Upper lobe of left lung (tissue), 6 donors: ENCODE results near the gene SMAD2. TPM values are rescaled to one million over a fixed set of nuclear protein-coding genes. Genes with fewer than 3 reads are reported as not detected.

Source experiments
- ATAC-seq, 2 donors: fragments of 200-7000 bp; cut with Tn5 transposase; one replicate each; pipeline ENCODE4 v1.9.1; 2022; ENCODE audit warnings: mild to moderate bottlenecking in 2 of 2, moderate library complexity in 2 of 2; ENCODE audit not compliant: low FRiP score in 2 of 2
- DNase-seq, 2 donors: peaks; one replicate each; pipeline ENCODE4 v3.0.0-alpha.2; 2019 to 2020
- H3K27ac ChIP-seq, 4 donors: fragments of 200-600 bp; sonication (generic); one replicate each; pipeline ENCODE4 v1.5.1; 2016 to 2019
- H3K27me3 ChIP-seq, 4 donors: fragments of 200-600 bp; sonication (generic); one replicate each; pipeline ENCODE4 v1.5.1; 2017 to 2019
- H3K36me3 ChIP-seq, 4 donors: fragments of 200-600 bp; sonication (generic); one replicate each; pipeline ENCODE4 v1.5.1; 2016 to 2019
- H3K4me1 ChIP-seq, 4 donors: fragments of 200-600 bp; sonication (generic); one replicate each; pipeline ENCODE4 v1.5.1; 2018 to 2019
- H3K4me3 ChIP-seq, 4 donors: fragments of 200-600 bp; sonication (generic); one replicate each; pipeline ENCODE4 v1.5.1; 2017 to 2019; ENCODE audit warnings: mild to moderate bottlenecking in 2 of 4, moderate library complexity in 1 of 4
- H3K9me3 ChIP-seq, 4 donors: fragments of 200-600 bp; sonication (generic); one replicate each; pipeline ENCODE4 v1.5.1; 2018 to 2019
- CTCF ChIP-seq, 6 experiments: fragments of 450-650 bp in 4 of 6; fragments of 200-600 bp in 2 of 6; sonication (generic) in 2 of 6; IDR thresholded peaks; one replicate each; pipeline ENCODE4 v1.5.1; 2016 to 2019; ENCODE audit warnings: antibody characterized with exemption in 6 of 6
- EP300 ChIP-seq, 4 donors: sonication (generic); formaldehyde crosslinking; IDR thresholded peaks; one replicate each; pipeline ENCODE4 v1.5.1; 2017; ENCODE audit warnings: antibody characterized with exemption in 4 of 4, control low read depth in 2 of 4
- POLR2A ChIP-seq, 4 donors: fragments of 450-650 bp; IDR thresholded peaks; one replicate each; pipeline ENCODE4 v1.5.1; 2016 to 2017; ENCODE audit warnings: antibody characterized with exemption in 4 of 4, mild to moderate bottlenecking in 2 of 4
- POLR2AphosphoS5 ChIP-seq, 2 donors: sonication (generic); formaldehyde crosslinking; IDR thresholded peaks; one replicate each; pipeline ENCODE4 v1.5.1; 2017; ENCODE audit warnings: antibody characterized with exemption in 2 of 2
- WGBS, 2 donors: methylation state at CpG; one replicate each; pipeline ENCODE4 v1.1.5; 2017 to 2018; 5-methylcytosine and 5-hydroxymethylcytosine counted together
- total RNA-seq, 6 donors: library from RNA; depleted of rRNA in 4 of 6; stranded (reverse); fragments of >200 nt in 4 of 6; gene quantifications; one replicate each; pipeline versions ENCODE4 v1.1.0 to v1.2.1, GENCODE V29; 2016 to 2021
- donor health status: DM: no; HTN: no; CAD: no; lungs with moderate emphysema.
- donor health status: DM: no; HTN: yes; CAD: no; lungs with severe emphysema.

SMAD2 gene
- total RNA-seq, 6 donors from 2014 or later, result 52.1 to 151 (median 97.8) TPM

DNA sequence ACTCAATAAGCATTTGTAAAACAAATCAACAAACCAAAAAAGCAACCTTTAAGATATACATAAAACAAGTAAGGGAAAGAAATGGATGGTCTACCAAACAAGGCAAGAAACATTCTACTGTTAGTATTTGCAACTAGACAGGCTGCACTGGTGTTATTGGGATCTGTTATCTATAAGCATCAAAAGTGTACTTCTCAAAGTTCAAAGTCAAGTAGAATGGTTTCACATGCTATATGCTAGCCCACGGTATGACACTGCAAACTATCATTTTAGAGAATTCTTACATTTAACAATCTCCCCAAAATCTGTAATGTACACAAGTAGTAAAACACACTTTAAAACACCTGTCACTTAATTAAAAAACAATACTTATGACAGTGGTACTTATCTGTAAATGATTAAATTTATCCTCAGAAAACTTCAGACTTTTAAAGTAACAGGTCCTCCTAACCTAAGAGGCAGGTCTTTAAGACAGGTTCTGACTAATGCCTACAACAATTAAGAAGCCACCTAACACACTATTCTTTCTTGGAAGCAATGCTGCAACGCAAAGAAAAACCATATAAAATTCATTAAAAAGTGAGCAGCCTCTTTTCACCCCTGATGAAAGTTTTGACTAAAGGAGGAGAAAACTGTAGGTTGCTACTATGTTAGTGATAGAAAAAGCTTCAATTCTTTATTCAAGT, 34.8 kb downstream of the SMAD2 start:
- DNase-seq (no peak), ATAC-seq (no peak)
- 82 to 84% methylated on average over 2 of the region's 2 CpGs for WGBS, 2 donors
- H3K36me3 ChIP-seq, result peaks cover 0 to 25% (median 2%) of the 10 kb centered on the region in 4 donors
- peaks cover 9 to 24% (median 15%) of the 10 kb centered on the region in 4 donors for H3K4me1 ChIP-seq
- no peak overlapping the region for H3K4me3 ChIP-seq
- no peak overlapping the region for H3K27ac ChIP-seq
- H3K9me3 ChIP-seq, result no peaks in the 10 kb centered on the region
- TF ChIP-seq POLR2A (IDR thresholded peaks at IDR 0.05), result no peak
- H3K27me3 ChIP-seq, result no peaks in the 10 kb centered on the region

- whole genome bisulfite sequencing, 2 donors, result 81 to 86% methylated on average over 9 of the region's 9 CpGs
- no peaks in the 10 kb centered on the region for H3K27me3 ChIP-seq
- H3K27ac ChIP-seq, result no peak overlapping the region
- no peak for DNase-seq
- TF ChIP-seq EP300 (IDR thresholded peaks at IDR 0.05), result no peak
- peaks cover 9 to 23% (median 15%) of the 10 kb centered on the region in 4 donors for H3K4me1 ChIP-seq
- no peak for ATAC-seq
- peaks cover 0 to 33% (median 2%) of the 10 kb centered on the region in 4 donors for H3K36me3 ChIP-seq
- H3K9me3 ChIP-seq, result no peaks in the 10 kb centered on the region
- H3K4me3 ChIP-seq, result no peak overlapping the region
Observed at GRCh38 chr18:47893939-47894699, 36.3 kb downstream of the SMAD2 start.

- Histone ChIP-seq H3K9me3 (no peaks in the 10 kb centered on the region), H3K36me3 (peaks cover 0 to 43% (median 2%) of the 10 kb centered on the region in 4 donors), H3K4me3 (no peak overlapping the region), H3K27me3 (no peaks in the 10 kb centered on the region), H3K4me1 (peaks cover 1 to 13% (median 10%) of the 10 kb centered on the region in 4 donors), H3K27ac (no peak overlapping the region)
- 83 to 84% methylated on average over 5 of the region's 5 CpGs for WGBS, 2 donors
- ATAC-seq (no peak), DNase-seq (no peak)
- TF ChIP-seq CTCF (IDR thresholded peaks at IDR 0.05), result no peak
- TF ChIP-seq EP300 (IDR thresholded peaks at IDR 0.05), result no peak
- no peak for TF ChIP-seq POLR2A (IDR thresholded peaks at IDR 0.05)
Observed at GRCh38 chr18:47893047-47893446, 37.4 kb downstream of the SMAD2 start.

GRCh38 chr18:47888156-47888555, 42.3 kb downstream of the SMAD2 start:
- Histone ChIP-seq H3K4me3 (no peak overlapping the region), H3K27ac (no peak overlapping the region), H3K36me3 (peaks cover 0 to 38% (median 3%) of the 10 kb centered on the region in 4 donors), H3K9me3 (no peaks in the 10 kb centered on the region), H3K4me1 (peaks cover 0 to under 1% (median 0%) of the 10 kb centered on the region in 4 donors), H3K27me3 (no peaks in the 10 kb centered on the region)
- DNase-seq, result no peak
- TF ChIP-seq POLR2A (IDR thresholded peaks at IDR 0.05) (no peak), EP300 (IDR thresholded peaks at IDR 0.05) (no peak), CTCF (IDR thresholded peaks at IDR 0.05) (no peak), POLR2AphosphoS5 (IDR thresholded peaks at IDR 0.05) (no peak)
- no peak for ATAC-seq
- 89 to 95% methylated on average over 3 of the region's 3 CpGs for WGBS, 2 donors

DNA sequence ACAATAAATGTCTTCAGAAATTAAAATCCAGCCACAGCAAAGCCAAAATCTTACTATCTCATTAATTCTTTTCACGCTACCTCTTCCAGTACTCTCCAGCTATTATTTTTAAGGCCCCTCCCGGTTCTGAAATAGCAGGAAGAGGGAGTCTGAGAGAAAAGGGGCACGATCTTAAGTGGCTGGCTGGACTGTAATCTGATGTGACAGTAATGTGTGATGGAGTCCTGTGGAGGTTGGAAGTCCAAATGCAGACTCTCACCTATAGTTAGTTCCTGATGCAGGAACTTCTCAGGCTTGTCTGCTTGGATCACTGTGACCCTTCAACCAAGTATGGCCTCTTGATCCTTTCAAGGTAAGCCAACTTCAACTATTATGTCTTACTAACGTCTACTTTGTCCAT, 43.2 kb downstream of the SMAD2 start:
- no peak overlapping the region for H3K27ac ChIP-seq
- DNase-seq (no peak), ATAC-seq (no peak)
- WGBS, 2 donors, result 90 to 91% methylated on average over 4 of the region's 4 CpGs
- H3K4me3 ChIP-seq, result no peak overlapping the region
- TF ChIP-seq POLR2AphosphoS5 (IDR thresholded peaks at IDR 0.05) (no peak), POLR2A (IDR thresholded peaks at IDR 0.05) (no peak), CTCF (IDR thresholded peaks at IDR 0.05) (no peak), EP300 (IDR thresholded peaks at IDR 0.05) (no peak)
- no peaks in the 10 kb centered on the region for H3K9me3 ChIP-seq
- H3K36me3 ChIP-seq, result peaks cover 0 to 41% (median 3%) of the 10 kb centered on the region in 4 donors
- no peaks in the 10 kb centered on the region for H3K27me3 ChIP-seq
- H3K4me1 ChIP-seq, result no peaks in the 10 kb centered on the region
